ENCODE results near the gene HTR4.

DNA sequence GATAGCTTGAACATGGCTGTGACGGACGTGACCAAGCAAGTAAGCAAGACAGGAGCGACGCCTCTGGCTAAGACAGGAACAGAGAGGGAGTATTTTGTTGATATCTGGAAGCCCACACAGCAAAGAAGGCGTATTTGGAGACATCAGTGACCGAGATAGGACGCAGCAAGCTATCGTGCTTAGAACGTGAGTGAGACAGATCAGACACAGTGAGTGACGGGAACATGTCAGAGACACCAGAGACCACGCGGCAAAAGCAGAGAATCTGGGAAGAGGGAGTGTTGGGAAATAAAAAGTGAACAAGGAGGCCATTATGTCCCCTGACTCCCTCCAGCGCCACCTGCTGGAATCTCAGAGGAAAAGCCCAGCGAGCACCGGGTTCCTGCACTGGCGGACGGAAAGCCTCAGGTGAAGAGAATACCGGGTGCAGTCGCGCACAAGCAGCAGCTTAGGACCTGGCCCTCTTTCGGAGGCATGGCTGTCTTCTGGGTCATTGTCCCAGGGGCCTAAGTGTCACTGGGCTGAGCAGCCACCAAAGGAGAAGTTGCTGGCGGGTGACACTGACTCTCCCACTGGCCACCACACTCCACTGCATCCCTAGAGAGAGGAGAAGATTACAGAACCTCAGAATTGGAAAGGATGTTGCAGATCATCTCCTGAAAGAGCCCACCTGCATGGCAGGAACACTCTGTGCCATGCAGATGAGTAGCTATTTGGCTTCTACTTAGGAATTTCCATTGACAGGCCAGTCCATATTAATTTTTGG, 171.4 kb downstream of the HTR4 start:
- TF ChIP-seq EZH2 (IDR thresholded peaks at IDR 0.05; ENCODE audit: borderline replicate concordance, low read depth, low read length, poor library complexity, severe bottlenecking): no peak
- TF ChIP-seq, protein P1, sequence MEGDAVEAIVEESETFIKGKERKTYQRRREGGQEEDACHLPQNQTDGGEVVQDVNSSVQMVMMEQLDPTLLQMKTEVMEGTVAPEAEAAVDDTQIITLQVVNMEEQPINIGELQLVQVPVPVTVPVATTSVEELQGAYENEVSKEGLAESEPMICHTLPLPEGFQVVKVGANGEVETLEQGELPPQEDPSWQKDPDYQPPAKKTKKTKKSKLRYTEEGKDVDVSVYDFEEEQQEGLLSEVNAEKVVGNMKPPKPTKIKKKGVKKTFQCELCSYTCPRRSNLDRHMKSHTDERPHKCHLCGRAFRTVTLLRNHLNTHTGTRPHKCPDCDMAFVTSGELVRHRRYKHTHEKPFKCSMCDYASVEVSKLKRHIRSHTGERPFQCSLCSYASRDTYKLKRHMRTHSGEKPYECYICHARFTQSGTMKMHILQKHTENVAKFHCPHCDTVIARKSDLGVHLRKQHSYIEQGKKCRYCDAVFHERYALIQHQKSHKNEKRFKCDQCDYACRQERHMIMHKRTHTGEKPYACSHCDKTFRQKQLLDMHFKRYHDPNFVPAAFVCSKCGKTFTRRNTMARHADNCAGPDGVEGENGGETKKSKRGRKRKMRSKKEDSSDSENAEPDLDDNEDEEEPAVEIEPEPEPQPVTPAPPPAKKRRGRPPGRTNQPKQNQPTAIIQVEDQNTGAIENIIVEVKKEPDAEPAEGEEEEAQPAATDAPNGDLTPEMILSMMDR (conservative IDR thresholded peaks at IDR 0.05; ENCODE audit: low read depth, low read length): peak; percentile 86
